GM18873 (cell line): ENCODE data around the gene OR2T34.
A peak's percentile ranks its signal among the peaks of the same experiment; 100 is the strongest.
"Not testable (repeated sequence)": the region's sequence is repeated elsewhere in the genome, so short reads cannot be mapped to it uniquely, and the experiment has no call there.

Source experiments
- ATAC-seq: cut with Tn5 transposase; IDR thresholded peaks from one replicate; pipeline ENCODE4 v1.9.1; 2021; ENCODE audit warnings: mild to moderate bottlenecking, moderate library complexity, moderate number of reproducible peaks; ENCODE audit not compliant: unreplicated experiment, low FRiP score

Gene OR2T34, protein sequence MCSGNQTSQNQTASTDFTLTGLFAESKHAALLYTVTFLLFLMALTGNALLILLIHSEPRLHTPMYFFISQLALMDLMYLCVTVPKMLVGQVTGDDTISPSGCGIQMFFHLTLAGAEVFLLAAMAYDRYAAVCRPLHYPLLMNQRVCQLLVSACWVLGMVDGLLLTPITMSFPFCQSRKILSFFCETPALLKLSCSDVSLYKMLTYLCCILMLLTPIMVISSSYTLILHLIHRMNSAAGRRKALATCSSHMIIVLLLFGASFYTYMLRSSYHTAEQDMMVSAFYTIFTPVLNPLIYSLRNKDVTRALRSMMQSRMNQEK

DNA sequence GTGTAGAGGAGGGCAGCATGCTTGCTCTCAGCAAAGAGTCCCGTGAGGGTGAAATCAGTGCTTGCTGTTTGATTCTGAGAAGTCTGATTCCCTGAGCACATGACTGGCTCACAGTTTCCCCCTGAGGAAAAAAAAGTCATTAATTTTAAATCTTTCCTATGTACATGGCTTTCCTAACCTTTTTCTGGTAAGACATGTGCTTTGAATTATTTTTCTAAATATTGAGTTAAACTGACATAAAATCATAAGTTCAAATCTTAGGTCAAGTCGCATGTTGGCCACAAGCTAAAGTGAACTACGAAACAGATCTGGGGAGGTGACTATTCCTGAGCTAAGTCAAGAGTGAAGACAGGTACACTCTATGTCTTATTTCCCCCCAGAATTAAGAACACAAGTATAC lies at the start of gene OR2T34:
Gene OR2T34, minus strand, starts transcription at position 101 of the 400 bp plus-strand sequence. Its CDS starts 0 bp downstream, at position 101.
- ATAC-seq, result not testable (repeated sequence)

DNA sequence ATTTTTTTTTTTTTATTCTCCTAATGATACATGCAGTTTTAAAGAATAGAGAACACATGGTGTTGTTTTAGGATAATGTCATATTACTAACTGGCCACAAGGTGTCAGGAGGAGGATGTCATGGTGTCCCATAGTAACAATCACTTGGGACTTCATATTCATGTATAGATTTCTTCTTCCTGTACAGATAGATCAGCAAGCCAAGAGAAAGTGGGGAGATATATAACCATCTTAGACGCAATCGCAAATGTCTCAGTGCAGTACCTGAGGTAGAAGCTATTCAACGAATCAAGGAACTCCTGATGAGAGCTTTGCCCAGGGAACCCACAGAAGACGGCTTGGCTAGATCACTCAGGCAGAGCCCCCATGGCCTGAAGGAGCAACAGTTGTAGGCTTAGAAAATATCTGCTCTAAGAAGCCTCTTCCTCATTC lies 48.0 kb upstream of the OR2T34 start:
- peak; percentile 91 for ATAC-seq

DNA sequence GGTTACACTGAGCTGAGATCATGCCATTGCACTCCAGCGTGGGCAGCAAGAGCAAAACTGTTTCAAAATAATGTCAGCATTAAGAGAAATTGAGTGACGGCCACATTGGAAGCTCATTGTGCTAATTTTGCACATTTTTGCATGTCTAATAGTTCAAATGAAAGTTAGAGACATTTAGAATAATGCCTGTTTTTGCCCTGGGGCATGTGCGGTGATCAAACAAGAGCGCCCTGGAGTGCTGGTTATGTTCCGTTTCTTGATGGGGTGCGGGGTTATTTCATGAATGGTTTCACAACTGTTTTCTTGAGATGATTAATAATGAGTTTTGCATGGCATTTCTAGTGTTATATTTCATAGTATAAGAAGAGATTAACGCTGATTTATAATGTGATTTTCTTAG lies 47.2 kb upstream of the OR2T34 start:
- no peak for ATAC-seq

DNA sequence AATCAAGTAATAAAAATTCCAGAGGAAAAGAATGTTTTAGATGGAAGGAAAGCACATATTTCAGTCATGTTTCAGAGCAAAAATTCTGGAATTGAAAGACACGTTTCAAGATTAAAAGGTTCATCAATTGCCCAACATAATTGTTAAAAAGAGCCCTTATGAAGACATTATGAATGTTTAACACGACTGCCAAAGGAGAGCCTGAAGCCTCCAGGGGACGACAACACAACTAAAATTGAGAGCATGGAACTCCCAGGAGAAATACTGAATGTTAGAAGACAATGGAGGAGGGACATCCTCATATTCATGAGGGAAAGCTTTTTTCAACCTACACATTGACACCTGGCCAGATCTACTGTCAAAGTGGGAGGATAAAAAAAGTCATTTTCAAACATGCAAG lies 44.3 kb upstream of the OR2T34 start:
- no peak for ATAC-seq

DNA sequence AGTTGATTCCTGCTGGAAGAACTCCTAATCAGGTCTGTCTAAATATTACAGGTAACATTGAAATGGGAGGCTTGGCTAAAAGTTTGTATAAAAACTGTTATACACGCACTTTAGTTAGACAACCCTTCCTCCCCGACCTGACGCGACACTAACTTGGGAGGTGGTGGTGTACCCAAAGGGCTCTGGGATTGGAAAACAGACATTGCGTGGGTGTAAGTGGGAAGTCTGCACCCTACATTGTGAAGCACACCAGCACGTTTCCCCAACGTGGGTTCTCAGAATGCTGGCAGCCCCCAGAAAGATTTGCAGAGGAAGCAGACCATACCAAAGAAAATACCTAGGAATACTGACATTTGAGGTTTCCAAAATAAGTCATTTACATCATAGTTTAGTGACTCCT lies 43.6 kb upstream of the OR2T34 start:
- ATAC-seq, result no peak

DNA sequence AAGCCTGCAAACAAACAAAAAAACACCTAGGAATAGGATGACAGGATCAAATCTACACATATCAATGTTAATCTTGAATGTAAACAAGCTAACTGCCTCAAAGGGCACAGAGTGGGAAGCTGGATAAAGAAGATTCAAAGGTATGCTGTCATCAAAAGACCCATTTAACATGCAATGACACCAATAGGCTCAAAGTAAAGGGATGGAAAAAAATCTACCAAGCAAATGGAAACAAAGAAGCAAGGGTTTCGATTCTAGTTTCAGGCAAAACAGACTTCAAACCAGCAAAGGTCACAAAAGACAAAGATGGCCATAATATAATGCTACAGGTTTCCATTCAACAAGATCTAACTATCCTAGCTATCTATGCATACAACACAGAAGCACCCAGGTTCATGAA lies 39.2 kb upstream of the OR2T34 start:
- ATAC-seq, result no peak

DNA sequence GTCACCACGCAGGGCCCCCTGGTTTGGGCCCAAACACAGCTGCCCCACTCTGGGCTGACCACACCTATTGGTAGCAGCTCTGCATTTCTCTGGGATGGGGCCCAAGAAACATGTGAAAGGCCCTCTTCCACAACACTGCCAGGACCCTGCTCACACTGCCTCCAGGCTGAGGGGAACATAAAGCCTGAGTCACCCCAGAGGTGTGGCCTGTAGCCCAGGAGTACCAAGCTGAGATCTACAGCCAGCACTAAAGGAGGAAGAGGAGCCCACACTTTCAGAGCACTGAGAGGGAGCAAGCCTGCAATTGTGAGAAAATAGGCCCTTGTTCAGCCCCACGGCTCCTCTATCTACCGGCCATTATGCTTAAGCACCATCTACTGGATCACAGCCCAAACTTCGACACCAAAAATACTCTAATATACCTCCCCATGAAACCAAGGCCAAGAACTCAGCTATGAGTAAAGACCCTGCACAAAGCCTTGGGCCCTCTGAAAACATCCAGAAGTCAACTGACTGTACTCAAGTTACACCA lies 37.4 kb upstream of the OR2T34 start:
- no peak for ATAC-seq

DNA sequence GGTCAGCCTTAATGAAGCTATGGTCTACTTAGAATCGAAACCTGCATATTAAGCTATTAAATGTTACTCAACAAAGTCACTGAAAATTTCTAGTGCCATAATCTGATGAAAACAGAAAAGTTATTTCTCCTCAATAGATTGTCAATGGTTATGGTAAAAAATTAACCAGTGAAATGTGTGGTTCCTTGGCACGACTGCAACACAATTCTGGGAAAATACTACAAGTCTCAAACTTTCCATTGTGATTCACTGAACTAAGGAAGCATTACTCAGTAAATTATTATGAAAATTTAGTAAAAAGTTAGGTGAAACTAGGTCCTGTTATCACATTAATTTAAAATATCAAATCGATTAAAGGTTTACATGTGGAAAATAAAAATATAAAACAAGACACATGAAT lies 35.7 kb upstream of the OR2T34 start:
- ATAC-seq, result no peak

DNA sequence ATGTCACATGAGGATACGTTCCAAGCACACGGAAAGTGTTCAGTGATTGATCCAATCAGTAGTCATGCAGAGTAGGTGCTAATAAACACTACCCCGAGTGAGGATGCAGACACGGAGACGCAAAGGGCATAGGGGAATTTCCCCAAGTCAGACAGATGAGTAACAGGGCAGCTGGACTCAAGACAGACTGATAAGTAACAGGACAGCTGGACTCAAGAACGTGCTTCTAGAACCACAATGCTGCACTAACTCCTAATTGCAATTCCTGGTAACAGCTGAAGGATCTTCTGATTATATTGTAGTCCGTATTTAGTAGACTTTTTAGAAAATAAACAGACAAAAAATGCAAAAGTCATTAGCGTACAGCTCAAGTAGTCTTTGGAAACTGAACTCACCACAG lies 24.8 kb upstream of the OR2T34 start:
- no peak for ATAC-seq

DNA sequence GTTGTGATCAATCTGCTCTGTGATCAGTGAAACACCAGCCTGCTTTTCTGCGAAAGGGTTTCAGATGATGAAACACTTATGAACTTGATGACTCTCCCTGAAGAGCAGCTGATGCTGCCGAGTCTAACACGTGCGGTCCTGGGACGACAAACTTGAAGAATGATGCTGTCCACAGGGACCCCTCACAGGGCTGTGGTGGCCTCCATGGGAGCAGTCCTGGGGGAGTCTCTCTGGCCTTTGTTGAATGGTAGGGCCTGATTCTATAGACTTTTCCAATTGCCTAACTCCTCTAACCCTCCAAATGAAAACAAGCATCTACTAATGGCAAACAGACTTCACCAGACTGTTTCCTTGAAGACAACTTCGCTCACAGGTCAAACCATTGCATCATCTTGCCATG lies 23.0 kb upstream of the OR2T34 start, which contains the start of gene OR2T10:
Gene OR2T10, minus strand, starts transcription at position 112 of the 400 bp plus-strand sequence. CDS start 3,932 bp downstream, outside the sequence.
- ATAC-seq, result no peak

DNA sequence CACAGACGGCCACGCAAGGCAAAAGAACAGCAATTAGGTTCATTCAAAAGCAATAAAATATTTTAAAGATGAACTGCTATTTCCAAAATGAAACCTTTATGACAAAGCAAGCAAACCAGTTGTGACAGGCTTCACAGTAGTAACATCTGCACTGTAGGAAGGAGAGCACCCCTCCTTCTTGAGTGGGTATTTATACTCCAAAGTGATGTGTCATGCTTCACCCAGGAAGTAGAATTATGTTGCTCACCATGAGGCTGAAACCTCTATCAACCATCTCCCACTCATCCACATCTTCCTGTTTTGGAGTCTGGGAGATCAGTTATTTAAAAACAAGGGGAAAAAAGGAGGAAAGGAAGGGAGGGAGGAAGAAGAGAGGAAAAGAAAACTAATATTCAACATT lies 22.1 kb upstream of the OR2T34 start:
- no peak for ATAC-seq

DNA sequence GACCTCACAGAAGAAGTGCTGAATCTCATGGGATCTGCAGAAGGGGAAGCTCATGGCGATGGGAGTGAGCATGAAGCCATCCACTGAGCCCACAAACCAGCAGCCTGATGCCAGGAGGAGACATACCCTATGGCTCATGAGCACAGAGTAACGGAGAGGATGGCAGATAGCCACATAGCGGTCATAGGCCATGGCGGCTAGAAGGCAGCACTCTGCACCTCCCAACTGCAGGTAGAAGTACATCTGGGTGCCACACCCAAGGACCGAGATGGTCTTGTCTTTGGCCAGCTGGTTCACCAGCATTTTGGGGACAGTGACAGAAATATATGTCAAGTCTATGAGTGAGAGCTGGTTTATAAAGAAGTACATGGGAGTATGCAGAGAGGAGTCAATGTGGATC lies 18.7 kb upstream of the OR2T34 start:
- no peak for ATAC-seq

DNA sequence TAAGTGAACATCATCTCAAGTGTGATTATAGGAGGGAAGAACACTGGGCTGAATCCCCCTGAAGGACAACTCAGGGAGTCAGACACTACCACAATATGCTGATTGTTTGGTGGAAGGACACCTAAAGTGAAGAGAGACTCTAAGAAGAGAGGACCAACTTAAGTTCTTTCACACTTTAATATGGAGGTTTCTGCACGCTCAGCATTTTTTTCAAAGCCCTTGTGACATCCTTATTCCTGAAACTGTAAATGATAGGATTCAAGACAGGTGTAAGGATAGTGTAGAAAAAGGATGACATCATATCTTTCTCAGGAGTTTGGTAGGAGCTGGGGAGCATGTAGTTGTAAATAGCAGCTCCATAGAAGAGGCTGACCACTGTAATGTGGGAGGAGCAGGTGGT lies 18.1 kb upstream of the OR2T34 start:
- no peak for ATAC-seq

DNA sequence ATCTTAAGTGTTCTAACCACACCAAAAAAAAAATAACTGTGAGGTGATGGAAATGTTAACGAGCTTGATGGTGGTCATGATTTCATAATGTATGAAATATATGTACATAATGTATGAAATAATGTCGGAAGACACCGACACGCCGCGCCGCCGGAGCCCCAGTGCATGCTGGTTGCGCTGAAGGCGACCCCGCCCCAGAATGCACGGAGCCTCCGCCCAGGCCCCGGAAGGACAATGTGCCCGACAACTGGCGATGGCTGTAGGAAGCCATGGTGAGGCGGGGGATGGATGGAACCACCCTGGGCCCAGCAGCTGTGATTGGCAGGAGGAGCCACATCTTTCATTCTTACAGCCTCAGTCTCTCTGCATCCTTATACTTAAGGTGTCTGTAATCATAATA lies 15.5 kb upstream of the OR2T34 start:
- ATAC-seq, result no peak

DNA sequence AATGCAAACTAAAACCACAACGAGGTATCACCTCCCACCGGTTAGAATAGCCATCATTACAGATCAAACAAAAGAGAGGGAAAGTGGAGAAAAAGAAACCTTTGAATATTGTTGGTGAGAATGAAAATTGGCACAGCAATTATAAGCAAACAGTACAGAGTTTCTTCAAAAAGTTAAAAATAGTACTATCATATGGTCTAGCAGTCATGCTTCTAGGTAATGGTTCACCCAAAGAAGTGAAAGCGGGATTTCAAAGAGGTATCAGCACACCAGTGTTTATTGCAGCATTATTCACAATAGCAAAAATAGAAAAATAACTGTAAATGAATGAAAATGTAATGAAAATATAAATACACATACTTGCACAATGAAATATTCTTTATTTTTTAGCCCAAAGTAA lies 14.8 kb upstream of the OR2T34 start:
- no peak for ATAC-seq

DNA sequence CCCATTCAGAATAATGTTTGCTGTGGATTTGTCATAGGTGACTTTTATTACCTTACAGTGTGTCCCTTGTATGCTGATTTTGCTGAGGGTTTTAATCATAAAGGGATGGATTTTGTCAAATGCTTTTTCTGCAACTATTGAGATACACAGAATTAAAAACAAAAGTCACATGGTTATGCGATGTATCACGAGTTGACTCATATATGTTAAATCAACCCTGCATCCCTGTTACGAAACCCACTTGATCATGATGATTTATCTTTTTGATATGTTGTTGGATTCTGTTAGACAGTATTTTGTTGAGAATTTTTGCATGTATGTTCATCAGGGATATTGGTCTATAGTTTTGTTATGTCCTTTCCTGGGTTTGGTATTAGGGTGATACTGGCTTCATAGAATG lies 10.7 kb upstream of the OR2T34 start:
- ATAC-seq, result no peak

DNA sequence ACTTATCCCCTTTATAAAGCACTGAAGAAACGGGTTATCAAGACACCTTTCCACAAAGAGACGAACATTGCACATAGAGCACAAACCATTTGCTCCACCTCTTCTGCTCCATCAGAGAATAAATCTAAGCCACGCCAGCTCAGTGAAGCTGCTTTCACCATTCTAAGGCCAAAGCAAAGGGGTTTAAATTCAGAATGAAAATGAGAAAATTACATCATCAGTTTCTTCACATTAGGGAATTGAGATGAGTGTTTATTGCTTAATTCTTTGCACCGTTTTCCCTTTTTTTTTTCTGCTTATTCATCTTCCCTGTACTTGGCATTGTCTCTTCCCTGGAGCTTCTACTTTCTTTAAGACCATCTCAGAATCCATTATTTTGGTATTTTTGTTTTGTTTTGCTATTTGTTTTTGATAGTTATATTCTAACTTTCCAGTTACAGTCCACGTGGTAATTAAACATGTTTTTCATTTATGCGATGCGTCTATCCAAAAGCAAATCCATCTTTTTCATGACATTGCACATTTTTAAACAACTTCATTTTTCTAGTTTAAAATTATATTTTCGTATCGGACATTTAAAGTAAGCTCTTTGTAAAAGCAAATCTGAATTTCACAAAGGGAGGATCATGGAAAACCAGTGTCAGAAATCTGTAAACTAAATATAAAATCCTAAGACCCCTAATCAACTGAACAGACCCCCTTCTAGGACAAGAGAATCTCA lies 1.9 kb upstream of the OR2T34 start:
- no peak for ATAC-seq

DNA sequence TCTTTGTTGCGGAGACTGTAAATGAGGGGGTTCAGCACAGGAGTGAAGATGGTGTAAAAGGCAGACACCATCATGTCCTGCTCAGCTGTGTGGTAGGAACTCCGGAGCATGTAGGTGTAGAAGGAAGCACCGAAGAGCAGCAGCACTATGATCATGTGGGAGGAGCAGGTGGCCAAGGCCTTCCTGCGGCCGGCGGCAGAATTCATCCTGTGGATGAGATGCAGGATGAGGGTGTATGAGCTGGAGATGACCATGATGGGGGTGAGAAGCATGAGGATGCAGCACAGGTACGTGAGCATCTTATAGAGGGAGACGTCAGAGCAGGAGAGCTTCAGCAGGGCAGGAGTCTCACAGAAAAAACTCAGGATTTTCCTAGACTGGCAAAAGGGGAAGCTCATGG lies 701 bp downstream of the OR2T34 start:
- ATAC-seq, result not testable (repeated sequence)

DNA sequence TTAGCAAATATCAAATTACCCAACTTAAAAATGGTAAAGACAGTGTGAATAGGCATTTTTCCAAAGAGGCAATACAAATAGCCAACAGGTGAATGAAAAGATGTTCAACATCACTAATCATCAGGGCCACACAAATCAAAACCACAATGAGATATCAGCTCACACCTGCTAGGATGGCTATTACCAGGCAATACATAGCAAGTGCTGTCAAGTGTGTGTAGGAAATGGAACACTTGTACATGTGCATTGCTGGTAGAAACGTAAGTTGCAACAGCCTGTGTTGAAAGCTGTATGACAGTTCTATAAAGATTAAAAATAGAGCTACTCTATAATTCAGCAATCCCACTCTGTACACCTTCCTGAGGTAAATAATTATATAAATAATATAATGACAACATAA lies 2.5 kb downstream of the OR2T34 start:
- not testable (repeated sequence) for ATAC-seq

DNA sequence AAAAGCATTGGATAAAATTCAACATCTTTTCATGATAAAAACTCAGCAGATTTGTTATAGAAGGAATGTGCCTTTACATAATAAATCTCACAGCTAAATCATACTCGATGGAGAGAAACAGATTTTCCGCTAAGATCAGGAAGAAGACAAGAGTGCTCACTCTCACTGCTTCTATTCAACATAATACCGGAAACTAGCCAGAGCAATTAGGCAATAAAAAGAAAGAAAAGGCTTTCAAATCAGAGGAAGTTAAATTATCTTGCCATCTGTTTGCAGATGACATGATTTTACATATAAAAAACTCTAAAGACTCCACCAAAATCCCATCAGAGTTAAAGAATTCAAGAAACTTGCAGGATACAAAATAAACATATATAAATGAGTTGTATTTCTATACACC lies 3.7 kb downstream of the OR2T34 start:
- ATAC-seq, result not testable (repeated sequence)

DNA sequence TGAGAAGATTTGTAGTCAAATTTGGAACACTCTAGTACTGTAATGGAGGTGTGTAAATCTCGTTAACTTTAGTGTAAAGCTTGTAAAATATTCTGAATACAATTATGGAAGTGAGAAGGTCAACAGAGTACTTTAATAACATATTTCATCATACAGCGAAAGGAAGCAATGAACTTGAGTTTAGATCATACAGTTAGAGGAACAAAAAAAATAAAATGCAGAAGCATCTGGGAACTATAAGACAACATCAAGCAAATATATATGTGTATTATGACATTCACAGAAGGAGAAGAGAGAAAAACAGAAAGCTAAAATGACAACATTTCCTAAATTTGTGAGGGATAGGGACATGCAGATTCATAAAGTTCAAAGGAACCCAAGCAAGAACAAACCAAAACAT lies 5.5 kb downstream of the OR2T34 start:
- not testable (repeated sequence) for ATAC-seq
